HepG2 (cell line): Measurements from ENCODE around the gene TRIM2. TPM values are rescaled to one million over a fixed set of nuclear protein-coding genes. Genes with fewer than 3 reads are reported as not detected.

ENCODE experiments used
- ATF2 ChIP-seq: sonication (generic); formaldehyde crosslinking; IDR thresholded peaks from 2 replicates; pipeline ENCODE4 v1.4.0; 2020; ENCODE audit warnings: missing genetic modification reagents
- FOXO4 ChIP-seq: sonication (generic); formaldehyde crosslinking; conservative IDR thresholded peaks from 2 replicates; pipeline ENCODE4 v1.8.1; 2023; ENCODE audit warnings: missing genetic modification reagents
- FOXP4 ChIP-seq: sonication (generic); formaldehyde crosslinking; IDR thresholded peaks from 2 replicates; pipeline ENCODE4 v1.4.0; 2020; ENCODE audit warnings: missing genetic modification reagents
- HCFC1 ChIP-seq: fragments of 150-350 bp; IDR thresholded peaks from 2 replicates; pipeline ENCODE4 v1.6.1; 2014; ENCODE audit warnings: low read depth, low read length
- HES4 ChIP-seq: sonication (generic); formaldehyde crosslinking; IDR thresholded peaks from 2 replicates; pipeline ENCODE4 v1.9.0; 2021; ENCODE audit warnings: mild to moderate bottlenecking, missing genetic modification reagents, borderline replicate concordance
- KAT2B ChIP-seq: fragments of 150-350 bp; IDR thresholded peaks from 2 replicates; pipeline ENCODE4 v1.6.1; 2014; ENCODE audit warnings: low read depth, low read length, borderline replicate concordance
- MEF2D ChIP-seq: sonication (generic); formaldehyde crosslinking; IDR thresholded peaks from 2 replicates; pipeline ENCODE4 v1.5.1; 2020; ENCODE audit warnings: mild to moderate bottlenecking, missing genetic modification reagents
- MEIS1 ChIP-seq: sonication (generic); formaldehyde crosslinking; IDR thresholded peaks from 2 replicates; pipeline ENCODE4 v1.9.0; 2021; ENCODE audit warnings: mild to moderate bottlenecking, missing genetic modification reagents, moderate library complexity, borderline replicate concordance
- RAD51 ChIP-seq: fragments of 450-650 bp; IDR thresholded peaks from 2 replicates; pipeline ENCODE4 v1.6.1; 2016; ENCODE audit warnings: borderline replicate concordance
- SIN3A ChIP-seq: IDR thresholded peaks from 2 replicates; pipeline ENCODE4 v1.6.1; 2011; ENCODE audit warnings: low read depth, mild to moderate bottlenecking, control low read depth, low read length, borderline replicate concordance
- SNAPC5 ChIP-seq: sonication (generic); formaldehyde crosslinking; IDR thresholded peaks from 2 replicates; pipeline ENCODE4 v1.8.1; 2023; ENCODE audit warnings: mild to moderate bottlenecking, missing genetic modification reagents, borderline replicate concordance
- TBP ChIP-seq: sonication (generic); formaldehyde crosslinking; IDR thresholded peaks from 2 replicates; pipeline ENCODE4 v1.5.0; 2020; ENCODE audit warnings: missing genetic modification reagents
- TCF7L2 ChIP-seq: IDR thresholded peaks from 2 replicates; pipeline ENCODE4 v1.6.1; 2011; ENCODE audit warnings: mild to moderate bottlenecking, low read depth, low read length, moderate library complexity
- ZFP36L1 ChIP-seq: sonication (generic); formaldehyde crosslinking; IDR thresholded peaks from 2 replicates; pipeline ENCODE4 v1.8.0; 2022; ENCODE audit warnings: mild to moderate bottlenecking, missing genetic modification reagents, moderate library complexity
- ZNF276 ChIP-seq: sonication (generic); formaldehyde crosslinking; IDR thresholded peaks from 2 replicates; pipeline ENCODE4 v1.4.0; 2020; ENCODE audit warnings: mild to moderate bottlenecking, low read depth, missing genetic modification reagents
- ZNF572 ChIP-seq: sonication (generic); formaldehyde crosslinking; IDR thresholded peaks from 2 replicates; pipeline ENCODE4 v1.5.1; 2020; ENCODE audit warnings: mild to moderate bottlenecking, missing genetic modification reagents
- ZNF597 ChIP-seq: sonication (generic); formaldehyde crosslinking; IDR thresholded peaks from 2 replicates; pipeline ENCODE4 v1.5.0; 2020; ENCODE audit warnings: missing genetic modification reagents
- ZNF781 ChIP-seq: sonication (generic); formaldehyde crosslinking; IDR thresholded peaks from 2 replicates; pipeline ENCODE4 v1.5.1; 2020; ENCODE audit warnings: borderline replicate concordance, mild to moderate bottlenecking, missing genetic modification reagents; ENCODE audit errors: not compliant biosample characterization
- ZUFSP ChIP-seq: sonication (generic); formaldehyde crosslinking; IDR thresholded peaks from 2 replicates; pipeline ENCODE4 v1.9.0; 2021; ENCODE audit warnings: missing genetic modification reagents, mild to moderate bottlenecking, borderline replicate concordance
- polyA plus RNA-seq, 8 experiments: library from polyadenylated mRNA; depleted of rRNA in 3 of 8; stranded (reverse) in 7 of 8; unstranded in 1 of 8; fragments of >200 nt; fragmentation: Illumina TruSeq in 4 of 8; extraction: Trizol in 4 of 8; gene quantifications; 2 replicates each; pipeline versions ENCODE4 v1.2.1 to v1.2.3, GENCODE V29; 2011 to 2016; ENCODE audit warnings: low read depth in 4 of 8, missing spikeins in 1 of 8, mixed read lengths in 1 of 8; ENCODE audit not compliant: insufficient read depth in 1 of 8
- total RNA-seq, 5 experiments: library from RNA; depleted of rRNA; stranded (reverse); fragments of >200 nt; fragmentation: Illumina TruSeq; extraction: Trizol; gene quantifications; 2 replicates each; pipeline ENCODE4 v1.2.3, GENCODE V29; 2016; ENCODE audit warnings: low read depth in 1 of 5

The TRIM2 gene
- total and polyA plus RNA-seq, 2 of the 13 experiments (the other 11 are each of a cell fraction or from before 2014, with no cell fraction given), result 2.1 to 4.2 TPM

- TF ChIP-seq FOXO4 (CRISPR knock-in tag) (no peak), KAT2B (no peak), HCFC1 (no peak), SIN3A (no peak), ZNF572 (CRISPR knock-in tag) (no peak), ZNF597 (CRISPR knock-in tag) (no peak), ATF2 (CRISPR knock-in tag) (peak; percentile 41; the same call in 1 of the 2 replicates), SNAPC5 (CRISPR knock-in tag) (no peak), TBP (CRISPR knock-in tag) (no peak), ZFP36L1 (CRISPR knock-in tag) (no peak), ZNF781 (no peak), MEIS1 (CRISPR knock-in tag) (0 out of 2 replicates have a peak, but pooled peaks have one; percentile 44), ZNF276 (CRISPR knock-in tag) (no peak), RAD51 (no peak), FOXP4 (CRISPR knock-in tag) (peak; percentile 57), ZUFSP (CRISPR knock-in tag) (no peak), MEF2D (peak; percentile 66; the same call in 1 of the 2 replicates), HES4 (CRISPR knock-in tag) (no peak), TCF7L2 (no peak)
These were observed 29.2 kb upstream of the TRIM2 start (continued) for GRCh38 chr4:153174821-153175567.
